Occipital lobe (tissue), 3 donors: ENCODE results near the gene DEFB116. TPM values are rescaled to one million over a fixed set of nuclear protein-coding genes. Genes with fewer than 3 reads are reported as not detected.
"Not testable (repeated sequence)": the region's sequence is repeated elsewhere in the genome, so short reads cannot be mapped to it uniquely, and the experiment has no call there.

Experiments
- DNase-seq: peaks from one replicate; lab custom pipeline; 2025; lab: John Stamatoyannopoulos, UW
- small RNA-seq: library from RNA; depleted of rRNA; stranded (forward); fragments of <200 nt; gene quantifications from one replicate; pipeline ENCODE3, GENCODE V24; 2014
- total RNA-seq: library from RNA; depleted of rRNA; stranded (reverse); fragments of >200 nt; gene quantifications from one replicate; pipeline ENCODE4 v1.2.3, GENCODE V29; 2014

Gene DEFB116, protein sequence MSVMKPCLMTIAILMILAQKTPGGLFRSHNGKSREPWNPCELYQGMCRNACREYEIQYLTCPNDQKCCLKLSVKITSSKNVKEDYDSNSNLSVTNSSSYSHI
- total RNA-seq = not detected

GRCh38 chr20:31308535-31309162 lies at the start of gene DEFB116:
Gene DEFB116 (minus strand): TSS chr20:31308585. CDS start chr20:31308585, 0 bp downstream.
- no peak for DNase-seq

- DNase-seq = no peak
Measured at GRCh38 chr20:31355981-31356380, 47.6 kb upstream of the DEFB116 start.

DNA sequence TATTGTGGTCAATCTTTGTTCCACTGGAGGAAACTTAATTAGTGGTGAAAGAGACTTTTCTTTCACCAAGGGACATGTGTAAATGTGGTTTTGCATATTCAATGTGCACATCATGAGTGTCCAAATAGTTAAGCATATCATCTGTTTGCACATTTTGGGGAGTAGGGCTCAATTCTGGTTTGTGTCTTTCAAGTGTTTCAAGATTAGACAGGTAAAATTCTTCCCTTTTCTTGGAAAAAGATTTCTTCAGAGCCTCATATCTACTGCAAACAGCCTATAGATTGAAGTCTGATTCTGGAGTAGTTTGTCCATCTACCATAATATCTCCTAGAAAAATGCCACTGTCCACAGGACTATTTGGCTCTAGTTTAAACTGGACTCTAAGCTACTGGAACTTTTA lies 33.1 kb upstream of the DEFB116 start:
- DNase-seq = no peak

- DNase-seq = no peak
Measured at GRCh38 chr20:31330893-31331292, 22.5 kb upstream of the DEFB116 start.

DNA sequence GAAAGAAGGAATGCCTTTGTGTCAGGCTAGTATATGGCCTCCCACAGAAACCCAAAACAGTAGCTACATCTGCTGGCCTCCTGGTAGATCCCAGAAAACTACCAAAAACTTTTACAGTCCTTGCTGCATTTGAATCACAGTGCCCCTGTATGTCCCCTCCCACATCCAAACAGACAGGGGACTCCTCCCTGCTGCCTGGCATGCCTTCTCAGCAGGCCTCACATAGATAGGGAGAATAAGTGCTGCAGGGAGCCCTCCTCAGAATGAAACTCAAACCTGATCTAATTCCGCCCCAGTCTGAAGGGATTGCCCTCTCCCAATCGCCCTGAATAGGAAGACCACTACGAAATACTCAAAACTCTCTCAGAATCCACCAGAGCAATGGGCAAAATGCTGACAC lies 14.1 kb upstream of the DEFB116 start:
- DNase-seq = no peak

DNA sequence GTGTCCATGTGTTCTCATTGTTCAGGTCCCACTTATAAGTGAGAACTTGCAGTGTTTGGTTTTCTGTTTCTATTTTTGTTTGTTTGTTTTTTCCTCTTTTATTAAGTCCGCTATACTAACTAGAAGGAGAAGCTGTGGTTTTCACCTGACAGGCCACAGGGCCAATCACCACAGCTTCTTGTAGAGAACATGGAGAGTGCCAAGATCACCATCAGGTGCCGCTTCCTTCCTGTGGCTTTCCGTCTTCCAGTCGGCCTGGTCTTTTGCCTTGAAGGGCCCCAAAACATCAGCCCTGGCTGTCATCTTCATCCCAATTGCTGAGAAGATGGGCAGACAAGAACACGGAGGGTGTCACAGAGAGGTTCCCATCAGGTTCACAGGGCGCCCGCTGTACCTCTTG lies 23.4 kb downstream of the DEFB116 start:
- not testable (repeated sequence) for DNase-seq

DNA sequence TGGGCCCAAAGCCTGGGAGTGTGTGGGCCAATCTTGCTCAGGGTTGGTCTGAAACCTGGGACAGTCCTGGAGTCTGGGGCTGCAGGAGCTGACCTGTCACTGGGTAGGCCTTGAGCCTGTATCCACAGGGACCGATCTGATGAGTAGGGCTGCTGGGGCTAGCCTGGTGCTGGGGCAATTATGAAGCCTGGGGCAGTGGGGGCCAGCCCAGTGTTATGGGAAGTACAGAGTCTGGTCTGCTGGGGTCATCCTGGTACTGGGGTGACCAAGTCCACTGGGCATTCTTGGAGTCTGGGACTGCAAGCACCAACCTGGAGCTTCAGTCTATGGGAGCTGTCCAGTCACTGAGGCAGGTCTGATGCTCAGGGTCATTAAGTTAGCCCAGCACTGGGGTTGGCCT lies 30.2 kb downstream of the DEFB116 start:
- DNase-seq = no peak

DNA sequence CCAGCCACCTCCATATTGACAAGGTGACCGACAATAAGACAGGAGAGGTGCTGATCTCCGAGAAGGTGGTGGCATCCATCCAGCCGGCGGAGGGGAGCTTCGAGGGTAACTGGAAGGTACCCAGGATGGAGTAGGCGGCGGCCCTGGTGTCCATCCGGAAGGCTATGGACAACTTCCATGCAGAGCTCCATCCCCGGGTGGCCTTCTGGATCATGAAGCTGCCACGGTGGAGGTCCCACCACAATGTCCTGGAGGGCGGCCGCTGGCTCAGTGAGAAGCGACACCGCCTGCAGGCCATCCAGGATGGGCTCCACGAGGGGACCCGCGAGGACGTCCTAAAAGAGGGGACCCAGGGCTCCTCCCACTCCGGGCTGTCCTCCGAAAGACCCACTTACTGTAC lies 33.9 kb downstream of the DEFB116 start:
- DNase-seq = no peak

DNA sequence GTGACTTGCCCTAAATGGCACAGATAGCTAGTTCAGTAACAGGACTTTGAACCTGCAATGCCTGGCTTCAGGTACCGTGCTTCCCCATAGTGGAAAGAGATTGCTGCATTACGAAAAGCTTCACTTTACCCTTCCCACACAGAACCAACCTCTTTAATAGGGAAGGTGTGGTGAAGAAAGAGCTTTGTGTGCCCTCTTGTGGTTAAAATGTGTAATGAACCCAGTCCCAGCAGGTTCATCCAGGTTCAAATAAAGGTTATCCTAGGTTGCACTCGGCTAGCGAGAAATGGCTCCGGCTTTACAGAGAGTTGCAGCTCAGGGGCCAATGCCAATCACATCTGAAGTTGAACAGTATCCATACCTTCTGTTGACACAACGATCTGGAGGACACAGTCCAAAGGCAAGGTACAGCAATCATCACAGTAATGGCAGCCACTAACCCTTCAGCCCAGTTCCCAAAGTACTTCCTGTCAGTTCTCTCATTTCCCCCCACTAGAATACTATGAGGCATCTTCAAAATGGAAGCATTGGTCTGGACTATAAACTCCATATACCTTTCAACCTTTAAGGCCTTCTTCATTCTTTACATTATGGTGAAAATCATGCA lies 48.0 kb downstream of the DEFB116 start:
- no peak for DNase-seq

- no peak for DNase-seq
Measured at GRCh38 chr20:31257364-31257763, 51.0 kb downstream of the DEFB116 start, which contains the start of gene DEFB115. Gene DEFB115 (plus strand): TSS chr20:31257664. CDS start chr20:31257664, 0 bp downstream.

- DNase-seq = no peak
Measured at GRCh38 chr20:31256959-31257358, 51.4 kb downstream of the DEFB116 start.

Small RNAs within 50 kb of the gene (small RNA-seq; reads per million reads assigned to genes)
- not detected for gene RNA5SP480

Other genes with a start within 250 kb of the DEFB116 start
- not detected for gene DEFB115, start 50.9 kb downstream of the DEFB116 start, total RNA-seq
- not detected for gene DEFB118, start 60.0 kb upstream of the DEFB116 start, total RNA-seq
- gene DEFB119, start 82.0 kb upstream of the DEFB116 start, total RNA-seq = not detected
- not detected for gene DEFB121, start 97.6 kb upstream of the DEFB116 start, total RNA-seq
- gene DEFB123, start 132.0 kb upstream of the DEFB116 start, total RNA-seq = not detected
- gene DEFB124, start 166.5 kb upstream of the DEFB116 start, total RNA-seq = not detected
- gene REM1, start 166.7 kb upstream of the DEFB116 start, total RNA-seq = not detected
- gene HM13, start 205.9 kb upstream of the DEFB116 start, total RNA-seq = 27.8 TPM